ENCODE data around the gene ADGRL3. TPM values are rescaled to one million over a fixed set of nuclear protein-coding genes. Genes with fewer than 3 reads are reported as not detected.

The ADGRL3 gene
- total RNA-seq, 2 experiments from 2014 or later = not detected

DNA sequence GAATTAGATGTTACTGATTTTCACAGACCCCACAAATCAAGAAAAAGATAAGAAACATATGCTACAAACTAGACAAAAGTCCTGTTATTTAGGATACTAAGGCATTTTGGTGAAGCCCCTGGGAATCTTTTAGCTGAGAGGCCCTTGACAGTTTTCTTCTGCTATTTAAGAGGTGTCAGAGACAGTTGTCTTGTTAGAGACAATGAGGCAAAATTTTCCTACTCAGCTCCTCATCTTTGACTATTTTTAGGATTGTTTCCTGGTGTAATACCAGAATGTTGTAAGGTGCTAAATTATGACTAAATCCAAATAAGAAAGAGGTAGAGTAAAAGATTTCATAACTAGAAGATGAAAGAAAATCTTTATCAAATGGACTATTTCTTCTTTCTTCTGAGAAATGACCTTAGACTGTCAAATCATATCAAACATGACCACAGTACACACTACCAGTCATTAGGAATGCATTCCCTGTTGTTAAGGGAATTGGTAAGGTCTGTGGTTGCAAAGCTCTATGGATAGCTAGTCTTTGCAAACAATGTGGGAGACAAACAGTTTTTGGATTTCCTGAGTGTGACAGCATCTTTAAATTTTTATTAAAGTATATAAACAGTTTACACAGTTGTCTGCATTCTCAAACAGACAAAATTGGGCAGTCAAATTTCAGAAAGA lies 926.1 kb downstream of the ADGRL3 start:
- ChIA-PET POLR2A (no interaction called here), CTCF (ENCODE audit: unreplicated experiment) (no interaction called here)
- Histone ChIP-seq H3K9me3 (ENCODE audit: low read length) (no peaks in the 10 kb centered on the region), H3K27ac (ENCODE audit: low read depth, low read length, poor library complexity, severe bottlenecking) (no peak overlapping the region), H4K20me1 (ENCODE audit: insufficient read depth, low read length) (no peaks in the 10 kb centered on the region), H3K9me2 (ENCODE audit: insufficient read depth, low read length) (no peaks in the 10 kb centered on the region), H3K36me3 (ENCODE audit: insufficient read depth, low read length) (no peaks in the 10 kb centered on the region), H3K4me1 (ENCODE audit: insufficient read depth, low read length, poor library complexity, severe bottlenecking) (no peaks in the 10 kb centered on the region), H3K4me3 (ENCODE audit: low read depth, low read length, poor library complexity, severe bottlenecking) (no peak overlapping the region), H3K79me2 (ENCODE audit: insufficient read depth, low read depth, low read length) (no peaks in the 10 kb centered on the region), H2AFZ (ENCODE audit: low read length) (no peak overlapping the region), H3K4me2 (ENCODE audit: low read length) (no peak overlapping the region)
- TF ChIP-seq EZH2phosphoT487 (IDR thresholded peaks at IDR 0.05; ENCODE audit: borderline replicate concordance, low read depth, low read length) = no peak
- TF ChIP-seq CTCF (conservative IDR thresholded peaks at IDR 0.05; ENCODE audit: low read length) = no peak
- no peak for DNase-seq (ENCODE audit: low spot score)
- no TSS peak for BruUV-seq (replicated peaks)
- intact Hi-C loops (cut with micrococcal nuclease; ENCODE audit: unreplicated experiment) = no loop called here

Small RNAs within 50 kb of the gene (small RNA-seq; reads per million reads assigned to genes)
- not detected for gene RF00019

Measured in OCI-LY7 (cell line).